Measurements from ENCODE around the gene RARRES2. TPM values are rescaled to one million over a fixed set of nuclear protein-coding genes. Genes with fewer than 3 reads are reported as not detected.
"Not testable (repeated sequence)": the region's sequence is repeated elsewhere in the genome, so short reads cannot be mapped to it uniquely, and the experiment has no call there.

The RARRES2 gene
- total RNA-seq, 1 donor from 2014 or later: 26.3 TPM

DNA sequence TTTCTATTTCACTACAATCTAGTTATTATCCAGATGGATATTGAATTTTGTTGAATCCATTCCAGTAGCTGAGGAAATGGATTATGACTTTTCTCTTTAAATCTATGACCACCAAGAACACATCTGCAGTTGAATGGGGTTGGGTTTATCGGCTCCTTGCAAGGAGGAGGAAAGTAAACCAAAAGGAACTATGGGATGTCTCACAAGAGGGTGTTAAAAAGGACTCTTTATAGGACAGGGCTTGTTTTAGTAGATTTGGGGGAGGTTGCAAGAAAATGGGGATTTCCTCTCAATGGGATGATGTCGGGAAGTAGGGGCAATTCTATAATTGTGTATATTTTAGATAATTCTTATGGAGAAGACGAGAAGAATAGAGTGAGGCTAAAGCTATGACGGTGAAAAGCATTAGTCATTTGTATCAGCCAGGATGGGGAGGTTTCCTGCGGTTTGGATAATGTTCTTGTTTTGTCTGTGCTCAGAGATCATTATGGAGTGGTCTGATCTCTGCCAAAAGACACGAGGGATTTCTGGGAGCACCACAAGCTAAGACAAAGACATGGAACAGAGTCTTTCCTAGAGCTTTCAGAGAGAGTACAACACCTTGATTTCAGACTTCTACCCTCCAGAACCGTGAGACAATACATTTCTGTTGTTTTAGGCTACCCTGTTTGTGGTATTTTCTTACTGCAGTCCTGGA lies 23.5 kb downstream of the RARRES2 start:
- TF ChIP-seq, protein P1, sequence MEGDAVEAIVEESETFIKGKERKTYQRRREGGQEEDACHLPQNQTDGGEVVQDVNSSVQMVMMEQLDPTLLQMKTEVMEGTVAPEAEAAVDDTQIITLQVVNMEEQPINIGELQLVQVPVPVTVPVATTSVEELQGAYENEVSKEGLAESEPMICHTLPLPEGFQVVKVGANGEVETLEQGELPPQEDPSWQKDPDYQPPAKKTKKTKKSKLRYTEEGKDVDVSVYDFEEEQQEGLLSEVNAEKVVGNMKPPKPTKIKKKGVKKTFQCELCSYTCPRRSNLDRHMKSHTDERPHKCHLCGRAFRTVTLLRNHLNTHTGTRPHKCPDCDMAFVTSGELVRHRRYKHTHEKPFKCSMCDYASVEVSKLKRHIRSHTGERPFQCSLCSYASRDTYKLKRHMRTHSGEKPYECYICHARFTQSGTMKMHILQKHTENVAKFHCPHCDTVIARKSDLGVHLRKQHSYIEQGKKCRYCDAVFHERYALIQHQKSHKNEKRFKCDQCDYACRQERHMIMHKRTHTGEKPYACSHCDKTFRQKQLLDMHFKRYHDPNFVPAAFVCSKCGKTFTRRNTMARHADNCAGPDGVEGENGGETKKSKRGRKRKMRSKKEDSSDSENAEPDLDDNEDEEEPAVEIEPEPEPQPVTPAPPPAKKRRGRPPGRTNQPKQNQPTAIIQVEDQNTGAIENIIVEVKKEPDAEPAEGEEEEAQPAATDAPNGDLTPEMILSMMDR (conservative IDR thresholded peaks at IDR 0.05): no peak
- no peak overlapping the region for H3K27ac Mint-ChIP-seq (ENCODE audit: unreplicated experiment)
- H3K4me1 Mint-ChIP-seq: peaks cover 12% of the 10 kb centered on the region
- no peak for DNase-seq (ENCODE audit: low read depth, low spot score)
- no peaks in the 10 kb centered on the region for H3K9me3 Mint-ChIP-seq
- no peak overlapping the region for H3K4me3 Mint-ChIP-seq
- H3K27me3 Mint-ChIP-seq (ENCODE audit: low read depth): no peaks in the 10 kb centered on the region
- no peaks in the 10 kb centered on the region for H3K36me3 Mint-ChIP-seq (ENCODE audit: low read depth)

DNA sequence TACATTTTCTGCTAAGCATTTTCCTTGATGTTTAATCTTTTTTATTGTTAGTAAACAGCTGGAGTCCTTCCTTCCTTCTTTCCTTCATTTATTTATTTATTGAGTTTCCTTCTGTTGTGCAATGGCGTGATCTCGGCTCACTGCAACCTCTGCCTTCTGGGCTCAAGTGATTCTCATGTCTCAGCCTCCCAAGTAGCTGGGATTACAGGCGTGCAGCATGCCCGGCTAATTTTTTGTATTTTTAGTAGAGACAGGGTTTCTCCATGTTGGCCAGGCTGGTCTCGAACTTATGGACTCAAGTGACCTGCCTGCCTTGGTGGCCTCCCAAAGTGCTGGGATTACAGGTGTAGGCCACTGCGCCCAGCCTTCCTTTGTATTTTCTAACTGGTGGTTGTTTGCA lies 24.4 kb downstream of the RARRES2 start:
- H3K4me3 Mint-ChIP-seq; H3K27me3 Mint-ChIP-seq (ENCODE audit: low read depth); DNase-seq (ENCODE audit: low read depth, low spot score); H3K4me1 Mint-ChIP-seq; H3K27ac Mint-ChIP-seq (ENCODE audit: unreplicated experiment); H3K9me3 Mint-ChIP-seq; H3K36me3 Mint-ChIP-seq (ENCODE audit: low read depth): not testable (repeated sequence)

DNA sequence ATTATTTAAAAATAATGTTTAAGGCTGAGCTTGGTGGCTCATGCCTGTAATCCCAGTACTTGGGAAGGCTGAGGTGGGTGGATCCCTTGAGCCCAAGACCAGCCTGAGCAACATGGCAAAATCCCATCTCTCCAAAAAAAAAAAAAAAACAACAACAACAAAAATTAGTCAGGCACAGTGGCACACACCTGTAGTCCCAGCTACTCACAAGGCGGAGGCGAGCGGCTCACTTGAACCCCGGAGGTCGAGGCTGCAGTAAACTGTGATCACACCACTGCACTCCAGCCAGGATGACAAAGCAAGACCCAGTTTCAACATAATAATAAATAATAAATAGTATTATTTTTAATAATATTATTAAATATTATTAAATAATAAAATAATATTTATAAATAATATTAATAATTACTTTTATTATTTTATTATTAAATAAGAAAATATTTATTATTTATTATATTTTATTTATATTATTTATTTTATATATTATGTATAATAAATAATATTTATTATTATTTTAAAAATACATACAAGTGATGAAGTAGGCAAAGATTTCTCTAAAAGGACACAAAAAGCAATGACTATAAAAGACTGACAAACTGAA lies 26.7 kb downstream of the RARRES2 start:
- Mint-ChIP-seq H3K27ac (ENCODE audit: unreplicated experiment) (no peak overlapping the region), H3K4me1 (peaks cover 4% of the 10 kb centered on the region), H3K4me3 (no peak overlapping the region), H3K27me3 (ENCODE audit: low read depth) (no peaks in the 10 kb centered on the region), H3K36me3 (ENCODE audit: low read depth) (no peaks in the 10 kb centered on the region), H3K9me3 (no peaks in the 10 kb centered on the region)
- DNase-seq (ENCODE audit: low read depth, low spot score): no peak
- TF ChIP-seq, protein P1 (conservative IDR thresholded peaks at IDR 0.05): no peak

DNA sequence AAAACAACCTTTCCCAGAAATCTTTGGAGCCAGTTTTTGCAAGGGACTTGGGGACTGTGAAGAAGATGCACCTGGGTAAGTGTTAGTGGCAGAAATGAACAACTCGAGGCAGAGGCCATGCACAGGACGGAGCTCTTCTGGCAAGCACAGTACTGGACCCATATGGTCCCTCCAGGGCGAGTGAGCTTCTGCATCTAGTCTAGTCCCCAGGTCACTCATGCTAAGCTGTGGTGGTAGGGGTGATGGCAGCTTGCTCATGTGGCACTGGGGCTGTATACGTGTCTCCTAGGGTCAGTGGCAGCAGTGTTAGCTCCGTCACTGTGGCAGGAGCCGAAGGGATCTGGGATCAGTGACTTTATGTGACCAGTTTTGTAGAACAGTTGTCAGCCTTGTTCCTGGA lies 27.6 kb downstream of the RARRES2 start:
- DNase-seq (ENCODE audit: low read depth, low spot score): no peak
- H3K36me3 Mint-ChIP-seq (ENCODE audit: low read depth): no peaks in the 10 kb centered on the region
- TF ChIP-seq, protein P1 (conservative IDR thresholded peaks at IDR 0.05): no peak
- no peaks in the 10 kb centered on the region for H3K9me3 Mint-ChIP-seq
- H3K27me3 Mint-ChIP-seq (ENCODE audit: low read depth): no peaks in the 10 kb centered on the region
- H3K4me3 Mint-ChIP-seq: no peak overlapping the region
- no peak overlapping the region for H3K27ac Mint-ChIP-seq (ENCODE audit: unreplicated experiment)
- H3K4me1 Mint-ChIP-seq: peaks cover 4% of the 10 kb centered on the region

DNA sequence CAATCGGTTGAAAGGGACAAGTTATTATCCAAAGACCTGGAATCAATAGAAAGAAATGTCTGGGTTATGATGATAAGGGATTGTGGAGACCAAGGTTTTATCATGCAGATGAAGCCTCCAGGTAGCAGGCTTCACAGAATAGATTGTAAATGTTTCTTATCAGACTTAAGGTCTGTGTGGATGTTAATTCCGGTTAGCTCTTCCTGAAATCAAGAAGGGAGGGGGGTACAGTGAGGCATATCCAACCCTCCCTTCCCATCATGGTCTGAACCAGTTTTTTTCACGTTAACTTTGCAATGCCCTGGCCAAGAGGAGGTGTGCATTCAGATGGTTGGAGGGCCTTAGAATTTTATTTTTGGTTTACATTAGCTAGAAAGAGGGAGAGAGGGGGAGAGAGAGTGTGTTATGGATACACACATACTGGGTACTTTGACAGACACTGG lies 28.0 kb downstream of the RARRES2 start:
- no peak overlapping the region for H3K27ac Mint-ChIP-seq (ENCODE audit: unreplicated experiment)
- no peak overlapping the region for H3K4me3 Mint-ChIP-seq

DNA sequence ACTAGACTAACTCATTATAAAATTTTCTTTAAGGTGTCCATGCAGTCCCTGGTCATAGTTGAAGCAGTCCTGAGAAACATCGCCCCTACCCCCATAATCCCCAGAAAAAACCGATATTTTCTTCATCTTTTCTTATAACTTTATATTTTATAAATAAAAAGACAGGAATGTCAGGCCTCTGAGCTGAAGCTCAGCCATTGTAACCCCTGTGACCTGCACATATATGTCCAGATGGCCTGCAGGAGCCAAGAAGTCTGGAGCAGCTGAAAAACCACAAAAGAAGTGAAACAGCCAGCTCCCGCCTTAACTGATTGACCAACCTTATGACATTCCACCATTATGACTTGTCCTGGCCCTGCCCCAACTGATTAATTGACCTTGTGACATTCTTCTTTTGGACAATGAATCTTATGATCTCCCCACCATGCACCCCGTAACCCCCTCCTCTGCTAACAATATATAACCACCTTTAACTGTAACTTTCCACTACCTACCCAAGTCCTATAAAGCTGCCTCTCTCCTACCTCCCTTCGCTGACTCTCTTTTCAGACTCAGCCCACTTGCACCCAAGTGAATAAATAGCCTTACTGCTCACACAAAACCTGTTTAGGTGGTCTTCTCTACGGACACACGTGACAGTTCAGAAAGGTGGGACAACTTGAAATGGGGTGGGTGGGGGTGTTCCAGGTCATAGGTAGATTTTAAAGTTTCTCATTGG lies 28.6 kb downstream of the RARRES2 start:
- H3K4me1 Mint-ChIP-seq; H3K4me3 Mint-ChIP-seq; H3K27me3 Mint-ChIP-seq (ENCODE audit: low read depth); H3K27ac Mint-ChIP-seq (ENCODE audit: unreplicated experiment); H3K9me3 Mint-ChIP-seq; H3K36me3 Mint-ChIP-seq (ENCODE audit: low read depth); DNase-seq (ENCODE audit: low read depth, low spot score): not testable (repeated sequence)

More for the DNA sequence above, 28.0 kb downstream of the RARRES2 start:
- no peak for DNase-seq (ENCODE audit: low read depth, low spot score)
- no peaks in the 10 kb centered on the region for H3K9me3 Mint-ChIP-seq
- no peaks in the 10 kb centered on the region for H3K36me3 Mint-ChIP-seq (ENCODE audit: low read depth)
- H3K27me3 Mint-ChIP-seq (ENCODE audit: low read depth): peaks cover under 1% of the 10 kb centered on the region
- H3K4me1 Mint-ChIP-seq: peaks cover 4% of the 10 kb centered on the region
- TF ChIP-seq, protein P1 (conservative IDR thresholded peaks at IDR 0.05): no peak
